ENCODE results near the gene LIPN. TPM values are rescaled to one million over a fixed set of nuclear protein-coding genes. Genes with fewer than 3 reads are reported as not detected.

The LIPN gene
- total RNA-seq, 3 donors from 2014 or later: not detected

DNA sequence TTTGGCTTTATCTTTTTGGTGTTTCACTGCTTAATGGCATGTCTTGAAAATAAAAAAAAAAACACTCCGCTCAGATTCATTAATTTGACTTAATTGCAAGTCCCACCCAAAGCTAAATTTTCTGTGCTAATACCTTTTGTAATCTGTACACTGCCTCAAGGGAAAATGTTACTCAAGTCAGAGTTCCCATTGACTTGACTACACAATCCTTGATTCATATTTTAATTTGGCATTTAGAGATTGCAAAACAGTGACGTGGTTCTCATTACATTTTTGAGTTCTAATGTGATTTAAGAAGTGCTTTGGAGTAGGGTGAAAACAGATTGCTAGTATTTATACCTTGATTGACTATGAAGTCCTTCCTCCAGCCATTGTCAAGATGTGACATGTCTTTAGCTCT, 21.4 kb downstream of the LIPN start:
- no peaks in the 10 kb centered on the region for H3K27me3 ChIP-seq
- DNase-seq (ENCODE audit: low spot score in 2 of 2): no peak
- no peak overlapping the region for H3K4me3 ChIP-seq
- H3K4me1 ChIP-seq: no peaks in the 10 kb centered on the region
- no peaks in the 10 kb centered on the region for H3K36me3 ChIP-seq
- intact Hi-C loops (cut with DNase I; ENCODE audit: low total_unique reads): no loop called here
- no peak overlapping the region for H3K27ac ChIP-seq
- TF ChIP-seq, protein P1, sequence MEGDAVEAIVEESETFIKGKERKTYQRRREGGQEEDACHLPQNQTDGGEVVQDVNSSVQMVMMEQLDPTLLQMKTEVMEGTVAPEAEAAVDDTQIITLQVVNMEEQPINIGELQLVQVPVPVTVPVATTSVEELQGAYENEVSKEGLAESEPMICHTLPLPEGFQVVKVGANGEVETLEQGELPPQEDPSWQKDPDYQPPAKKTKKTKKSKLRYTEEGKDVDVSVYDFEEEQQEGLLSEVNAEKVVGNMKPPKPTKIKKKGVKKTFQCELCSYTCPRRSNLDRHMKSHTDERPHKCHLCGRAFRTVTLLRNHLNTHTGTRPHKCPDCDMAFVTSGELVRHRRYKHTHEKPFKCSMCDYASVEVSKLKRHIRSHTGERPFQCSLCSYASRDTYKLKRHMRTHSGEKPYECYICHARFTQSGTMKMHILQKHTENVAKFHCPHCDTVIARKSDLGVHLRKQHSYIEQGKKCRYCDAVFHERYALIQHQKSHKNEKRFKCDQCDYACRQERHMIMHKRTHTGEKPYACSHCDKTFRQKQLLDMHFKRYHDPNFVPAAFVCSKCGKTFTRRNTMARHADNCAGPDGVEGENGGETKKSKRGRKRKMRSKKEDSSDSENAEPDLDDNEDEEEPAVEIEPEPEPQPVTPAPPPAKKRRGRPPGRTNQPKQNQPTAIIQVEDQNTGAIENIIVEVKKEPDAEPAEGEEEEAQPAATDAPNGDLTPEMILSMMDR (IDR thresholded peaks at IDR 0.05): no peak
- TF ChIP-seq POLR2AphosphoS5 (IDR thresholded peaks at IDR 0.05): no peak
- no peak for TF ChIP-seq POLR2A (IDR thresholded peaks at IDR 0.05)
- no peaks in the 10 kb centered on the region for H3K9me3 ChIP-seq

DNA sequence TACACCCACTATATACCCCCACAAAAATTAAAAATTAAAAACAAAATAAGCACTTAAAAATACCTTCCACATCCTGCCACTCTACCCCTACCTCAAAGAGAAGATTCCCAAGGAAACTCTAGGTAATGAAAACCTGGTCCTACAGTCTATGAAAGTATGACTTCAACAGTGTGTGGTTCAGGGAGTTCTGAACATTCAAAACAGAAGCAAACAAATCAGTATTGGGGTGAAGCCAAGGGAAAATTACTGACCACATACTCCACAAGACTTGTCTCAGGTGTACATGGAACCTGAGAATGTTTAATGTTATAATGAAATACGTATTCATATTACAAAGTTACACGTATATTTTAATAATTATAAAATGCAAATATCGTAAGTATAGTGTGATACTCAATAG, 22.4 kb downstream of the LIPN start:
- DNase-seq (ENCODE audit: low spot score in 2 of 2): no peak
- TF ChIP-seq POLR2AphosphoS5 (IDR thresholded peaks at IDR 0.05): no peak
- TF ChIP-seq POLR2A (IDR thresholded peaks at IDR 0.05): no peak
- TF ChIP-seq, protein P1 (IDR thresholded peaks at IDR 0.05): no peak
- H3K9me3 ChIP-seq: no peaks in the 10 kb centered on the region
- H3K36me3 ChIP-seq: no peaks in the 10 kb centered on the region
- intact Hi-C loops (cut with DNase I; ENCODE audit: low total_unique reads): no loop called here
- no peak overlapping the region for H3K27ac ChIP-seq
- H3K4me1 ChIP-seq: no peaks in the 10 kb centered on the region
- H3K27me3 ChIP-seq: no peaks in the 10 kb centered on the region
- H3K4me3 ChIP-seq: no peak overlapping the region

DNA sequence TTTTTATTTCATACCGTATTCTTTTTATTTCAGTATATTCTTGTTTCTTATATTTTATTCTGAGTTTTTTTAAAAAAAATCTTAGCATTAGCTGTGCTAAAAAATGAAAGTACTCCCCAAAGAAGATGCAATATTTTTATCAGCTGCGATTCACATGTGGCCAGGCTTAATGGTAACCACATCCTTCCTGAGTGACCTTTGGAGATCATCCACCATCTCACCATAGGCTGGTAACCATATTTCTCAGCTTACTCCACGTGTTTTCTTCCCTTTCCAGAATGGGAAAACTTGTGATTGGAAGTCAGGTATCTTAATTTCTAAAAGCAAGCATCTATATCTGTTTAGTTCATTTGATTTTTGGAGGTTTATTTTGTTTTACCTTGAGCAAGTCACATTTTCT, 23.9 kb downstream of the LIPN start:
- DNase-seq (ENCODE audit: low spot score in 2 of 2): no peak
- H3K27ac ChIP-seq: no peak overlapping the region
- TF ChIP-seq POLR2AphosphoS5 (IDR thresholded peaks at IDR 0.05) (no peak), POLR2A (IDR thresholded peaks at IDR 0.05) (no peak)
- TF ChIP-seq, protein P1 (IDR thresholded peaks at IDR 0.05): no peak
- no peaks in the 10 kb centered on the region for H3K27me3 ChIP-seq
- H3K4me3 ChIP-seq: no peak overlapping the region
- H3K9me3 ChIP-seq: no peaks in the 10 kb centered on the region
- intact Hi-C loops (cut with DNase I; ENCODE audit: low total_unique reads): no loop called here
- no peaks in the 10 kb centered on the region for H3K4me1 ChIP-seq
- no peaks in the 10 kb centered on the region for H3K36me3 ChIP-seq

DNA sequence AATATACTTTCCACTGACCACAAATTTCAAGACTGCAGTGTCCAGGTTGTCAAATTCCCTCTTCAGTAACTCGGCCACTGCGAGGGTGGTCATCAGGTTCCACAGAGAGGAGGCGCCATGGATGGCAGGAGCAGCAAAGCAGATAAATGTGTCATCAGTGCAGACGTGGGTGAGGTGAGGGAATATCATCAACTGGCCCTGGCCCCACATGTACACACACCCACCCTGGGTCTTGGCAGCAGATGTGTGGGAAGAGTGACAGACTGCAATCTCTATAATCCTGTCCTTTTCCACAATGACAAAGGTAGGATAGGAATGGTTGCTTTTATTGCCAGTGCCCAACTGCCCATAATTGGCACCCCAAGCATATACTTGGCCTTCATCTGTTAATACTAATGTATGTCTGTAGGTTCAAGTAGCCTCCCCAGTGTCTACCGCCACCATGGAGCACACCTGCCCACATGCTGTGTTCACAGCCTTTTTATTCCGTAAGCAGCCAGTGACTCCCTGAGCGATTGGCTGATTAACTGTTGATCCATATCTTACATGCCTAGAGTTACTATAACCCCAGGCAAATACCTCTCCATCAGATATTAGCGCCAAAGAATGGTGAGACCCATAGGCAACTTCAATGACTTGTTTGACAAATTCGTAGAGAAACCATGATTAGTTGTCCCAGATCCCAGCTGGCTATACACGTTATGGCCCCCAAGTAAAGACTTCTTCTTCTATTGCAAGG, 26.4 kb downstream of the LIPN start:
- Histone ChIP-seq H3K27ac (no peak overlapping the region), H3K36me3 (no peaks in the 10 kb centered on the region), H3K4me3 (no peak overlapping the region), H3K9me3 (no peaks in the 10 kb centered on the region), H3K4me1 (no peaks in the 10 kb centered on the region), H3K27me3 (no peaks in the 10 kb centered on the region)
- intact Hi-C loops (cut with DNase I; ENCODE audit: low total_unique reads): no loop called here
- DNase-seq (ENCODE audit: low spot score in 2 of 2): no peak
- TF ChIP-seq POLR2AphosphoS5 (IDR thresholded peaks at IDR 0.05): no peak
- TF ChIP-seq POLR2A (IDR thresholded peaks at IDR 0.05): no peak
- TF ChIP-seq, protein P1 (IDR thresholded peaks at IDR 0.05): no peak

DNA sequence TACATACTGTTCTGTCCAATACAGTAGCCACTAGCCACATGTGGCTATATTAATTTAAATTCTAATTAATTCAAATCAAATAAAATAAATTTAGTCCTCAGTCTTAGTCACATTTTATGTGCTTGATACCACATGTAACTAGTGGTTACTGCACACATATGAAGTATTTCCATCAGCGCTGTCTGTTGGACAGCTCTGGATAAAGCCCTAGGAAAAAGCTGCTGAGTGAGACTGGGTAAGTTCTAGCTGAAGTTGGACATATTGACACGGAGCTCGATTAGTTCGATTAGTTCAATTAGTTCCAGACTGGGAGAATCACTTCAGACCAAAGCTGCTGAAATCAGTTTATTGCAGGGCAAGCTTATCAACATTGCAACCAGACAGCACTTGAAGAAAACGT, 27.6 kb downstream of the LIPN start:
- intact Hi-C loops (cut with DNase I; ENCODE audit: low total_unique reads): no loop called here
- no peaks in the 10 kb centered on the region for H3K9me3 ChIP-seq
- TF ChIP-seq, protein P1 (IDR thresholded peaks at IDR 0.05): no peak
- TF ChIP-seq POLR2A (IDR thresholded peaks at IDR 0.05) (no peak), POLR2AphosphoS5 (IDR thresholded peaks at IDR 0.05) (no peak)
- DNase-seq (ENCODE audit: low spot score in 2 of 2): no peak
- H3K36me3 ChIP-seq: no peaks in the 10 kb centered on the region
- no peaks in the 10 kb centered on the region for H3K4me1 ChIP-seq
- no peak overlapping the region for H3K4me3 ChIP-seq
- no peak overlapping the region for H3K27ac ChIP-seq
- H3K27me3 ChIP-seq: no peaks in the 10 kb centered on the region

All from breast epithelium (tissue), 4 donors.